ENCODE results near the gene SYNRG. TPM values are rescaled to one million over a fixed set of nuclear protein-coding genes. Genes with fewer than 3 reads are reported as not detected.

SYNRG gene
- total and polyA plus RNA-seq, 2 of the 13 experiments (the other 11 are each of a cell fraction or from before 2014, with no cell fraction given): 7.3 to 8.7 TPM

- TF ChIP-seq, protein P1, sequence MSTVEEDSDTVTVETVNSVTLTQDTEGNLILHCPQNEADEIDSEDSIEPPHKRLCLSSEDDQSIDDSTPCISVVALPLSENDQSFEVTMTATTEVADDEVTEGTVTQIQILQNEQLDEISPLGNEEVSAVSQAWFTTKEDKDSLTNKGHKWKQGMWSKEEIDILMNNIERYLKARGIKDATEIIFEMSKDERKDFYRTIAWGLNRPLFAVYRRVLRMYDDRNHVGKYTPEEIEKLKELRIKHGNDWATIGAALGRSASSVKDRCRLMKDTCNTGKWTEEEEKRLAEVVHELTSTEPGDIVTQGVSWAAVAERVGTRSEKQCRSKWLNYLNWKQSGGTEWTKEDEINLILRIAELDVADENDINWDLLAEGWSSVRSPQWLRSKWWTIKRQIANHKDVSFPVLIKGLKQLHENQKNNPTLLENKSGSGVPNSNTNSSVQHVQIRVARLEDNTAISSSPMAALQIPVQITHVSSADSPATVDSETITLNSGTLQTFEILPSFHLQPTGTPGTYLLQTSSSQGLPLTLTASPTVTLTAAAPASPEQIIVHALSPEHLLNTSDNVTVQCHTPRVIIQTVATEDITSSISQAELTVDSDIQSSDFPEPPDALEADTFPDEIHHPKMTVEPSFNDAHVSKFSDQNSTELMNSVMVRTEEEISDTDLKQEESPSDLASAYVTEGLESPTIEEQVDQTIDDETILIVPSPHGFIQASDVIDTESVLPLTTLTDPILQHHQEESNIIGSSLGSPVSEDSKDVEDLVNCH (CRISPR knock-in tag; IDR thresholded peaks at IDR 0.05): no peak
- TF ChIP-seq DNMT1 (CRISPR knock-in tag; IDR thresholded peaks at IDR 0.05) (0 out of 2 replicates have a peak, but pooled peaks have one; percentile 25), ZNF432 (CRISPR knock-in tag; IDR thresholded peaks at IDR 0.05; ENCODE audit: borderline replicate concordance) (no peak), KAT7 (CRISPR knock-in tag; IDR thresholded peaks at IDR 0.05; ENCODE audit: borderline replicate concordance) (peak; percentile 87; the same call in 1 of the 2 replicates), REL (CRISPR knock-in tag; conservative IDR thresholded peaks at IDR 0.05) (peak; percentile 73), SATB2 (CRISPR knock-in tag; IDR thresholded peaks at IDR 0.05) (no peak), HOXA7 (CRISPR knock-in tag; IDR thresholded peaks at IDR 0.05) (no peak), LRRFIP1 (CRISPR knock-in tag; conservative IDR thresholded peaks at IDR 0.05) (no peak), ZNF451 (CRISPR knock-in tag; IDR thresholded peaks at IDR 0.05) (no peak), ZNF563 (CRISPR knock-in tag; IDR thresholded peaks at IDR 0.05) (no peak), ZNF572 (CRISPR knock-in tag; IDR thresholded peaks at IDR 0.05) (no peak), SP4 (CRISPR knock-in tag; IDR thresholded peaks at IDR 0.05) (peak; percentile 84), ZNF747 (CRISPR knock-in tag; IDR thresholded peaks at IDR 0.05; ENCODE audit: borderline replicate concordance) (no peak), ZNF577 (CRISPR knock-in tag; IDR thresholded peaks at IDR 0.05; ENCODE audit: borderline replicate concordance, low read depth) (no peak), FOXM1 (CRISPR knock-in tag; IDR thresholded peaks at IDR 0.05) (no peak), MZF1 (CRISPR knock-in tag; IDR thresholded peaks at IDR 0.05; ENCODE audit: borderline replicate concordance) (no peak), ARNTL (CRISPR knock-in tag; IDR thresholded peaks at IDR 0.05) (peak; percentile 94), RFXANK (CRISPR knock-in tag; IDR thresholded peaks at IDR 0.05) (no peak), NPAS2 (CRISPR knock-in tag; IDR thresholded peaks at IDR 0.05; ENCODE audit: borderline replicate concordance) (no peak), SIN3B (IDR thresholded peaks at IDR 0.05; ENCODE audit: low read length) (peak; percentile 66; the same call in 1 of the 2 replicates)
- TF ChIP-seq, protein P2, sequence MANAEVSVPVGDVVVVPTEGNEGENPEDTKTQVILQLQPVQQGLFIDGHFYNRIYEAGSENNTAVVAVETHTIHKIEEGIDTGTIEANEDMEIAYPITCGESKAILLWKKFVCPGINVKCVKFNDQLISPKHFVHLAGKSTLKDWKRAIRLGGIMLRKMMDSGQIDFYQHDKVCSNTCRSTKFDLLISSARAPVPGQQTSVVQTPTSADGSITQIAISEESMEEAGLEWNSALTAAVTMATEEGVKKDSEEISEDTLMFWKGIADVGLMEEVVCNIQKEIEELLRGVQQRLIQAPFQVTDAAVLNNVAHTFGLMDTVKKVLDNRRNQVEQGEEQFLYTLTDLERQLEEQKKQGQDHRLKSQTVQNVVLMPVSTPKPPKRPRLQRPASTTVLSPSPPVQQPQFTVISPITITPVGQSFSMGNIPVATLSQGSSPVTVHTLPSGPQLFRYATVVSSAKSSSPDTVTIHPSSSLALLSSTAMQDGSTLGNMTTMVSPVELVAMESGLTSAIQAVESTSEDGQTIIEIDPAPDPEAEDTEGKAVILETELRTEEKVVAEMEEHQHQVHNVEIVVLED (CRISPR knock-in tag; IDR thresholded peaks at IDR 0.05; ENCODE audit: borderline replicate concordance): peak; percentile 83
- TF ChIP-seq, protein P3, sequence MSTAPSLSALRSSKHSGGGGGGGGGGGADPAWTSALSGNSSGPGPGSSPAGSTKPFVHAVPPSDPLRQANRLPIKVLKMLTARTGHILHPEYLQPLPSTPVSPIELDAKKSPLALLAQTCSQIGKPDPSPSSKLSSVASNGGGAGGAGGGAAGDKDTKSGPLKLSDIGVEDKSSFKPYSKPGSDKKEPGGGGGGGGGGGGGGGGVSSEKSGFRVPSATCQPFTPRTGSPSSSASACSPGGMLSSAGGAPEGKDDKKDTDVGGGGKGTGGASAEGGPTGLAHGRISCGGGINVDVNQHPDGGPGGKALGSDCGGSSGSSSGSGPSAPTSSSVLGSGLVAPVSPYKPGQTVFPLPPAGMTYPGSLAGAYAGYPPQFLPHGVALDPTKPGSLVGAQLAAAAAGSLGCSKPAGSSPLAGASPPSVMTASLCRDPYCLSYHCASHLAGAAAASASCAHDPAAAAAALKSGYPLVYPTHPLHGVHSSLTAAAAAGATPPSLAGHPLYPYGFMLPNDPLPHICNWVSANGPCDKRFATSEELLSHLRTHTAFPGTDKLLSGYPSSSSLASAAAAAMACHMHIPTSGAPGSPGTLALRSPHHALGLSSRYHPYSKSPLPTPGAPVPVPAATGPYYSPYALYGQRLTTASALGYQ (CRISPR knock-in tag; IDR thresholded peaks at IDR 0.05): peak; percentile 21; the same call in 1 of the 2 replicates
Observed at GRCh38 chr17:37609170-37610040, at the start of gene SYNRG (continued).

All from HepG2 (cell line).